Gastroesophageal sphincter (tissue), 4 donors: Measurements from ENCODE around the gene SPATA1. TPM values are rescaled to one million over a fixed set of nuclear protein-coding genes. Genes with fewer than 3 reads are reported as not detected.
A peak's percentile ranks its signal among the peaks of the same experiment; 100 is the strongest.
"Not testable (repeated sequence)": the region's sequence is repeated elsewhere in the genome, so short reads cannot be mapped to it uniquely, and the experiment has no call there.

ENCODE experiments used
- ATAC-seq: fragments of 150-250 bp; one replicate; pipeline ENCODE4 v1.9.1; 2016; ENCODE audit warnings: mild to moderate bottlenecking, moderate library complexity
- H3K27ac ChIP-seq, 4 donors: fragments of 200-600 bp; sonication (generic) in 3 of 4; 1 replicate in 3 of 4; 2 replicates in 1 of 4; pipeline ENCODE4 v1.5.1; 2016 to 2019
- H3K27me3 ChIP-seq: fragments of 200-600 bp; sonication (generic); one replicate; pipeline ENCODE4 v1.5.1; 2019
- H3K36me3 ChIP-seq, 2 donors: fragments of 200-600 bp; sonication (generic); one replicate each; pipeline ENCODE4 v1.5.1; 2019; ENCODE audit warnings: control low read depth in 1 of 2
- H3K4me1 ChIP-seq, 3 donors: fragments of 200-600 bp; sonication (generic); 1 replicate in 2 of 3; 2 replicates in 1 of 3; pipeline ENCODE4 v1.5.1; 2016 to 2019; ENCODE audit warnings: control low read depth in 2 of 3
- H3K4me3 ChIP-seq, 2 donors: fragments of 200-600 bp; sonication (generic); one replicate each; pipeline ENCODE4 v1.5.1; 2019; ENCODE audit warnings: mild to moderate bottlenecking in 1 of 2, moderate library complexity in 1 of 2
- H3K9me3 ChIP-seq, 3 donors: fragments of 200-600 bp; sonication (generic); one replicate each; pipeline ENCODE4 v1.5.1; 2017 to 2019; ENCODE audit warnings: control low read depth in 2 of 3
- CTCF ChIP-seq, 4 experiments: fragments of 200-600 bp in 2 of 4; fragments of 450-650 bp in 2 of 4; sonication (generic) in 1 of 4; IDR thresholded peaks; one replicate each; pipeline ENCODE4 v1.5.1; 2017 to 2019; ENCODE audit warnings: antibody characterized with exemption in 4 of 4, mild to moderate bottlenecking in 2 of 4, moderate library complexity in 2 of 4
- EP300 ChIP-seq: sonication (generic); formaldehyde crosslinking; IDR thresholded peaks from one replicate; pipeline ENCODE4 v1.6.1; 2017; ENCODE audit warnings: antibody characterized with exemption, mild to moderate bottlenecking
- POLR2A ChIP-seq, 2 donors: fragments of 450-650 bp; IDR thresholded peaks; one replicate each; pipeline ENCODE4 v1.6.1; 2017; ENCODE audit warnings: antibody characterized with exemption in 2 of 2, mild to moderate bottlenecking in 2 of 2, moderate library complexity in 1 of 2
- POLR2AphosphoS5 ChIP-seq: sonication (generic); formaldehyde crosslinking; IDR thresholded peaks from one replicate; pipeline ENCODE4 v1.6.1; 2017; ENCODE audit warnings: antibody characterized with exemption
- WGBS, 2 donors: methylation state at CpG; one replicate each; pipeline ENCODE4 v1.1.5; 2018; ENCODE audit warnings: low coverage in 1 of 2; 5-methylcytosine and 5-hydroxymethylcytosine counted together
- total RNA-seq, 4 donors: library from RNA; depleted of rRNA; stranded (reverse); fragments of >200 nt; gene quantifications; one replicate each; pipeline ENCODE4 v1.1.0, GENCODE V29; 2016

Gene SPATA1
- total RNA-seq, 4 donors from 2014 or later, result 1.2 TPM; not detected in 3

- no peak overlapping the region for H3K4me3 ChIP-seq
- H3K27me3 ChIP-seq, result no peaks in the 10 kb centered on the region
- no peaks in the 10 kb centered on the region for H3K36me3 ChIP-seq
- H3K27ac ChIP-seq, result no peak overlapping the region
- no peak for ATAC-seq
- no peak for TF ChIP-seq CTCF (IDR thresholded peaks at IDR 0.05)
- TF ChIP-seq POLR2A (IDR thresholded peaks at IDR 0.05), result no peak
- no peak for TF ChIP-seq EP300
- TF ChIP-seq POLR2AphosphoS5, result no peak
- no peaks in the 10 kb centered on the region for H3K9me3 ChIP-seq
- WGBS, 2 donors, result 53 to 81% methylated on average over 2 to 3 of the region's 3 CpGs
- H3K4me1 ChIP-seq, result no peaks in the 10 kb centered on the region
These were observed 80.9 kb downstream of the SPATA1 start for GRCh38 chr1:84587099-84587498.

DNA sequence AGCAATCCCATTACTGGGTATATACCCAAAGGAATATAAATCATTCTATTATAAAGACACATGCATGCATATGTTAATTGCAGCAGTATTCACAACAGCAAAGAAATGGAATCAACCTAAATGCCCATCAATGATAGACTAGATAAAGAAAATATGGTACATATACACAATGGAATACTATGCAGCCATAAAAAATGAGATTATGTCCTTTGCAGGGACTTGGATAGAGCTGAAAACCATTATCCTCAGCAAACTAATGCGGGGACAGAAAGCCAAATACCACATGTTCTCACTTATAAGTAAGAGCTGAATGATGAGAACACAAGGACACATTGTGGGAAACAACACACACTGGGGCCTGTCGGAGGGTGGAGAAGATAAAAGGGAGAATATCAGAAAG, 88.8 kb downstream of the SPATA1 start:
- H3K36me3 ChIP-seq, H3K4me3 ChIP-seq, ATAC-seq, H3K27me3 ChIP-seq, H3K27ac ChIP-seq, H3K9me3 ChIP-seq: not testable (repeated sequence)
- H3K4me1 ChIP-seq, result peaks cover 0 to 13% (median 0%) of the 10 kb centered on the region in 3 donors
- 88% methylated on average over 2 of the region's 2 CpGs; no CpG with 5 or more reads in 1 of the 2 donors for WGBS, 2 donors

DNA sequence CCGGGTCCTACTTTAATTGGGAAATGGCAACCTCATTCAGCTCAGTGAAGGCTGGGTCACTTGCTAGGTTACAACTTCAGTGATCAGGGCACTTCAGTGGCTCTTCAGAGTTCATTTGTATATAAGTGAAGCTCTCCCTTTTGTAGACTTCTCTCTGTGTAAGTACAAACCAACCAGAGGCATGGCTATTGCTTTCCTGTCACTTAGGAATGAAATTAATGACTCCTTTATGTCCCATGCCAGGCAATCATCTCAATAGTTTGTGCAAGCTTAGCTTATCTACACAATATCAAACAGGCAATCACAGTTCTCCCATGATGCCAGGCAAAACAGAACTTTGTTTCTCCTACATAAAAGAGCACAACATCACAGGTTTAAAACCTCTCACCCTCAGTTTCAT, 90.8 kb downstream of the SPATA1 start:
- 93 to 100% methylated on average over 1 of the region's 1 CpG for WGBS, 2 donors
- no peaks in the 10 kb centered on the region for H3K36me3 ChIP-seq
- ATAC-seq, result no peak
- no peak overlapping the region for H3K27ac ChIP-seq
- TF ChIP-seq POLR2AphosphoS5 (no peak), POLR2A (IDR thresholded peaks at IDR 0.05) (no peak), CTCF (IDR thresholded peaks at IDR 0.05) (no peak), EP300 (no peak)
- peaks cover 0 to 6% (median 0%) of the 10 kb centered on the region in 3 donors for H3K9me3 ChIP-seq
- peaks cover 0 to 13% (median 0%) of the 10 kb centered on the region in 3 donors for H3K4me1 ChIP-seq
- no peak overlapping the region for H3K4me3 ChIP-seq
- H3K27me3 ChIP-seq, result no peaks in the 10 kb centered on the region

DNA sequence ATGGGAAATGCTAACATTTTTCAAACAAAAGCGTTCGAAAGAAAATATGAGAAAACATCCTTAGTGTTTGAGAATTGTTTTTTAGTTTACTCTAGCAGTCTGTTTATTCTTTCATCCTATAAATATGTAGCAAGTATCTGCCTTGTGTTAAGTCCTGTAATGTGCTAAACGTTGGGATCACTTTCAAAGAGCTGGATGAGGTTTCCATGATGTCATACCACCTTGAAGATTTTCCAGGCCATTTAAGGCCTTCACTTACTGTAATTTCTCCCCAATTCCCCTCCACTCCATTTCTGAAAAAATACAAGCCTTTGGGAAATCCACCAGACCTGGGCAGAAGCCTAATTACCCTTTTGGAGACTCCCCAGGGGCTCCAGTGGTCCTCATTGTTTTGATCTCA, 92.2 kb downstream of the SPATA1 start:
- Histone ChIP-seq H3K9me3 (peaks cover 0 to 3% (median 0%) of the 10 kb centered on the region in 3 donors), H3K27ac (peak overlapping the region in 1 of 4 donors; percentile 11), H3K4me3 (no peak overlapping the region), H3K36me3 (no peaks in the 10 kb centered on the region), H3K27me3 (no peaks in the 10 kb centered on the region), H3K4me1 (peaks cover 0 to 19% (median 1%) of the 10 kb centered on the region in 3 donors)
- 61 to 72% methylated on average over 3 of the region's 3 CpGs for WGBS, 2 donors
- no peak for ATAC-seq
- no peak for TF ChIP-seq POLR2A (IDR thresholded peaks at IDR 0.05)
- no peak for TF ChIP-seq EP300

DNA sequence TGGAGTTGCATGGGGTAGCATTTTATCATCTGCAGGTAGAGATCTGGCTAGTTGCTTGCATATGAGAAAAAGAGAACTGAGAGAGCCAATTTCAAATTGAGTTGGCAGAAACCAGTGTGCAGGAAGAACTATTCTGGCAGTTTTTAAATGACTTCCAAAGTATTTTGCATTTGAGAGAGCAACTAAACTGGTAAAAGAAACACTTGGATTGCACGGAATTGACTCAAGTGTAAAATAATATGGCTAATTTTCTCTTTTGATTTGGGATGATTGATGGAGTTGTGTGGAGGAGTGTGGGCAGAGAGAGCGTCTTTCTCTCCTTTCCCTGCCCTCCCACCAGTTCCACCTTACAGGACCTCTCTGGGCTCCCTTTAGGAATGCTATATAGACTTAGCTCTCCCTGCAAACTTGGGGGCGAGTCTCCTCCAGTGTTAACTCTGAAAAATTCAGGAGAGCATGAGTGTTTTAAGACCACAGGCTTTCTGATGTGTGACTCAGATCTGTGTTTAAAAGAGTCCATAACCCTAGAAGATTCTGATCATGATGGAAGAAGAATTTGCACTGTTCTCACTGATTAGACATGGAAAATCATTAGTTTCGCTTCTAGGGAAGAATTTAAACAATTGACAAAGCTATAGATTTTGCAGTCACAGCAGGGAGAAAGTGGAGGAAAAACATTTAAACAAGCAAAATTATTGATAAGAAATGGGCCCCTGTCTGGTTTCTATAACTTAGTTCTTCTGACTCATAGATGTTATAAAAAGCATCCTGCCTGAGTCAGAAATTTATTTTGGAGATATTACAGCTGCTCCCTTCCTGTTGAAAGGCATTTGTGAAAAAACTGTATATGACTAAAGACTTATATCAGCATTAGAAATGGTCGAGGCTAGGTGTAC, 92.9 kb downstream of the SPATA1 start:
- H3K27me3 ChIP-seq, result no peaks in the 10 kb centered on the region
- no peak for TF ChIP-seq CTCF (IDR thresholded peaks at IDR 0.05)
- no peak for TF ChIP-seq POLR2AphosphoS5
- TF ChIP-seq POLR2A (IDR thresholded peaks at IDR 0.05), result no peak
- no peak for TF ChIP-seq EP300
- peak overlapping the region in 1 of 4 donors; percentile 32 for H3K27ac ChIP-seq
- H3K9me3 ChIP-seq, result no peaks in the 10 kb centered on the region
- no peaks in the 10 kb centered on the region for H3K36me3 ChIP-seq
- WGBS, 2 donors, result 19 to 31% methylated on average over 4 to 5 of the region's 5 CpGs
- peaks cover 0 to 26% (median 3%) of the 10 kb centered on the region in 3 donors for H3K4me1 ChIP-seq
- H3K4me3 ChIP-seq, result no peak overlapping the region
- ATAC-seq, result no peak

GRCh38 chr1:84600796-84601195, 94.6 kb downstream of the SPATA1 start:
- no peak for TF ChIP-seq POLR2AphosphoS5
- no peak for TF ChIP-seq POLR2A (IDR thresholded peaks at IDR 0.05)
- TF ChIP-seq EP300, result no peak
- TF ChIP-seq CTCF (IDR thresholded peaks at IDR 0.05), result no peak
- no peaks in the 10 kb centered on the region for H3K27me3 ChIP-seq
- H3K9me3 ChIP-seq, result peaks cover 0 to 6% (median 0%) of the 10 kb centered on the region in 3 donors
- no peak overlapping the region for H3K4me3 ChIP-seq
- no peaks in the 10 kb centered on the region for H3K36me3 ChIP-seq
- no peak overlapping the region for H3K27ac ChIP-seq
- 76 to 91% methylated on average over 4 to 5 of the region's 5 CpGs for WGBS, 2 donors
- no peak for ATAC-seq
- H3K4me1 ChIP-seq, result peaks cover 0 to 35% (median 3%) of the 10 kb centered on the region in 3 donors
